HG02870 (cell line): ENCODE data around the gene CNTNAP2.
"Not testable (repeated sequence)": the region's sequence is repeated elsewhere in the genome, so short reads cannot be mapped to it uniquely, and the experiment has no call there.

ENCODE experiments used
- ATAC-seq: cut with Tn5 transposase; IDR thresholded peaks from one replicate; pipeline ENCODE4 v1.9.1; 2021; ENCODE audit warnings: mild to moderate bottlenecking, moderate library complexity; ENCODE audit not compliant: unreplicated experiment

Gene CNTNAP2

GRCh38 chr7:146146831-146147486, 30.4 kb downstream of the CNTNAP2 start:
- no peak for ATAC-seq

DNA sequence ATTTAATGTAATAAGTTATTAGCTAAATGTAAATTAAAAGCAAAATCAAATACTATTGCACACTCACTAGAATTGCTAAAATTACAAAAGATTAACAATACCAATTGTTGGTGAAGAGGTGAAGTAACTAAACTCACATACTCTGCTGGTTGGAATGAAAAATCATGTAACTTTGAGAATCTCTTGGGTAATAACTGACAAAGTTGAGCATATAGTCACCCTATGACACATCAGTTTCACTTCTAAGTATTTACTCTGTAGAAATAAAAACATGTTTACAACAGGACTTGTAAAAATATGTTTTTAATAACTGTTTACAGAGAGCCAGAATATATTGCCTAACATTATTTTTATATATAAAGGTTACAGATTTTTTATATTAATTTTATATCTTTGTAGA, 33.6 kb downstream of the CNTNAP2 start:
- ATAC-seq: no peak

GRCh38 chr7:146172112-146172511, 55.5 kb downstream of the CNTNAP2 start:
- ATAC-seq: no peak

- no peak for ATAC-seq
Measured at GRCh38 chr7:146175716-146176115, 59.1 kb downstream of the CNTNAP2 start.

DNA sequence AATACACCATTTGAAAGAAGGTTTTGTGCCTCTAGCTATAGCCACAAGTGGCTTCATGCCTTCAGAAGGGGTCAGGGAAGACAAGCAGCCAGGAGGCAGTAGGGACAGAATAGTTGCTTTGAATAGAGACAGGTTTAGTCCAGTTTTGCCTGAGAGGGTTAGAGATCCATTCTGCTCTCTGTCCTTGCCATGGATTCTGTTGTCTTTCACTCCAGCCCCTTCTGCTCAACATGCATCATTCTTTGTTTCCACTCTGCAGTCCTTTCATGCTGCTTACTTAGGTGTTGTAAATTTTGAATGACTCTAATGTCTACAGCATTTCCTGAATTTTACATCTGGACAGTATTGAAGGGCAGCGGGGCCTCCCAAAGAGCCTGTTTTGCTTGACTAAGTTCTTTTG, 60.3 kb downstream of the CNTNAP2 start:
- ATAC-seq: no peak

GRCh38 chr7:146177301-146177700, 60.7 kb downstream of the CNTNAP2 start:
- no peak for ATAC-seq

DNA sequence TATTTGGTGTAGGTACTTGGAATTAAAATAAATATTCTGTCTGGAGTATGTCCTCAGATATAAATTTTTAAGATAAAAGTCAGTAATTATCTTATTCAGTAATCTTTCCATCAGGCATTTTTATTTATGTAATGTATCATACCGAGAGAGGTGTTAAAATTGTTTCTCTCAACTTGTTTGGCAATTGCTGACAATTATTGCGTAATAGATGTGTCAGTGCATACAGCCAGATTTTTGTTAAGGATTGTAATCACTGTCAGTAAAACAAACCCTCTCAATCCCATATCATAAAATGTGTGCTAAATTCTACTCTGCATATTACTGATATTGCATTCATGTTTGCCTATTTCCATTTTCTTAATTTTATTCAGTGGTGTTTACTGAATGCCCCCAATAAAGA, 69.2 kb downstream of the CNTNAP2 start:
- no peak for ATAC-seq

DNA sequence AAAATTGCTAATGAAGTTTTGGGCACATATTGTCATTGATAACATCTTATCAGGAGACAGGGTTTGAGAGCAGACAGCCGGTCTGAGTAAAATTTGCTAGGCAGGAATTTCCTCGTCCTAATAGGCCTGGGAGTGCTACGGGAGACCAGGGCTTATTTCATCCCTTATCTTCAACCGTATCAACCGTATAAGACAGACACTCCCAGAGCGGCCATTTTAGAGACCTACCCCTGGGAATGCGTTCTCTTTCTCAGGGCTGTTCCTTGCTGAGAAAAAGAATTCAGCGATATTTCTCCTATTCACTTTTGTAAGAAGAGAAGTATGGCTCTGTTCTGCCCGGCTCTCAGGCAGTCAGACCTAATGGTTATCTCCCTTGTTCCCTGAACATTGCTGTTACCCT, 74.8 kb downstream of the CNTNAP2 start:
- not testable (repeated sequence) for ATAC-seq

- no peak for ATAC-seq
Measured at GRCh38 chr7:146201945-146202344, 85.3 kb downstream of the CNTNAP2 start.

GRCh38 chr7:146206270-146206669, 89.7 kb downstream of the CNTNAP2 start:
- no peak for ATAC-seq

- ATAC-seq: no peak
Measured at GRCh38 chr7:146208492-146208891, 91.9 kb downstream of the CNTNAP2 start.

DNA sequence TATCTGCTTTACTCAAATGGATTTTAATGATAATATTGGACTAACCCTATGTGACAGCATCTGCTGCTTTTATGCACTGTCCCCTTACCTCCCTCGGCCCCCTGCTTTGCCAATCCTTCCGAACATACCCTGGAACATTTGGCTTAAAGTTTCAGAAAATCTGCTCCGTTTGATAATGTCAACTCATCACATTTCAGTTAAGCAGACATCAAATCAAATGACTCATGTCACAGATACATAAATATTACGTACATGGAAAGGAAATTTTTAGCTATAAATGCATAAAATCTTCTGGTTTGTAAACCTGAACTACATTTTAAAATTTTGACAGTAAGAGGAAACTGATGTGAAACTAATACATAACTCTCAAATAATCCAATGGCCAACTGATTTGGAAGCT, 98.2 kb downstream of the CNTNAP2 start:
- ATAC-seq: no peak

- ATAC-seq: no peak
Measured at GRCh38 chr7:146216396-146217041, 99.9 kb downstream of the CNTNAP2 start.

DNA sequence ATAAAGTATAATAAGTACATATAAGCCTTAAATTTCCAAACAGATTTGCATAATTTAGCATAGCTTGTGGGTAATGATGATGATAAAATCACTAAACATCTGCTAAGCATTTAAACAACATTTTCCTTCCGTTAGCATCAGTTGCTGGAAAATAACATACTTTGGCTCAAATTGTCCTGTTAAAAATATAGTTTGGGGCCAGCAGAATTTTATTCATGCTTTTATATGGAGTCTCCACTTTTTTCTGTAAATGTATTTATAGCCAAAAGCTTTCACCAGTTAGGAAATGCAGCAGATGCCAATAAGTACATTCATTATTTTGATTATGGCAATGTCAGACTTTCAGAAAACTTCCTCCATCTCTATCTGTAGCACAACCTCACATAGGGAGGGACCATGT, 107.2 kb downstream of the CNTNAP2 start:
- no peak for ATAC-seq

- ATAC-seq: no peak
Measured at GRCh38 chr7:146232604-146233003, 116.0 kb downstream of the CNTNAP2 start.

DNA sequence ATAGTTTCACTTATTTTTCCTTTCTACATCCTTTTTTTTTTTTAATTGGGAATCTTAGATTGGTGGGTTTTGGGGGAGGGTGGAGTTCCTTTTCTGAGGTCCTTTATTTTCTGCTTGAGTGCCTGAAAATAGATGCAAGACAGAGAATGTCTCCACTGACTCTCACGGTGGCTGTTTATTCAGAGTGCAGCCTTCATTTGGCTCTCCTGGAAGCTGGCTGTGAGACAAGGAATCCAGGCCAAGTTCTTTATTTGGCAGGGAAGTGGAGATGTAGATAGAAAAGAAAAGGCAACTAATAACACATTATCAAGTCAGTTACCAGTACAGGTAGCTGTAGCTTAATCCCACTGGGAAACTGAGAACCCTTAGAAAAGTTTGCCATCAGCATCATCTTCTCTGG, 118.6 kb downstream of the CNTNAP2 start:
- no peak for ATAC-seq

DNA sequence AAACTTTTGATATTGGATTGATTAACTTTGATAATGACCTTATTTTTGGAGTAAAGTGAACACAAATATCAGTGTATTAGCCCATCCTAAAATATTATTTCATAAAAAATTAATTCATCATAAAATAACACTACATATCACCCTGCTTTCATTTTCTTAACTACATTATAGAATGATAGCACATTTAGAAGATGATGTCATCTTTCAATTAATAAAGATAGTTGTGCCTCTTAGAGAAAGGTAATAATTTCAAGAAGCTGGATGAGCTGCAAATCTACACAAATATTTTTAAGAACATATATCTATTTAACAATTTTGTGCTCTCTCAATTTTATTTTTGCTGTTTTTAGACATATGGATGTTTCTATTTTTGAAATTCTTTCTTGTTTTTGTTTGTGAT, 126.1 kb downstream of the CNTNAP2 start:
- ATAC-seq: no peak

DNA sequence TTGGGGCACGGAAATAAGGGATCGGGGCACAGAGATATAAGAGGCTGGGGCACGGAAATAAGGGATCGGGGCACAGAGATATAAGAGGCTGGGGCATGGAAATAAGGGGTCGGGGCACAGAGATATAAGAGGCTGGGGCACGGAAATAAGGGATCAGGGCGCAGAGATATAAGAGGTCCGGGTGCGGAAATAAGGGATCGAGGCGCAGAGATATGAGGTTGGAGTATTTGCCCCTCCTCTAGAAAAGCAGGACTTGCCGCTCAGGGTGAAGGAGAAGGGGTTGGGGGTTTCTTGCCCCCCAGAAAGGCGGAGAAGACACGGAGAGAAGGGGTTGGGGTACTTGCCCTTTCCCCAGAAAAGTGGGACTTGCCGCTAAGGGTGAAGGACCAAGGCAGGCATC, 131.4 kb downstream of the CNTNAP2 start:
- ATAC-seq: not testable (repeated sequence)

GRCh38 chr7:146248744-146249143, 132.1 kb downstream of the CNTNAP2 start:
- ATAC-seq: not testable (repeated sequence)

GRCh38 chr7:146249272-146249671, 132.7 kb downstream of the CNTNAP2 start:
- ATAC-seq: no peak

- ATAC-seq: no peak
Measured at GRCh38 chr7:146255609-146256008, 139.0 kb downstream of the CNTNAP2 start.

DNA sequence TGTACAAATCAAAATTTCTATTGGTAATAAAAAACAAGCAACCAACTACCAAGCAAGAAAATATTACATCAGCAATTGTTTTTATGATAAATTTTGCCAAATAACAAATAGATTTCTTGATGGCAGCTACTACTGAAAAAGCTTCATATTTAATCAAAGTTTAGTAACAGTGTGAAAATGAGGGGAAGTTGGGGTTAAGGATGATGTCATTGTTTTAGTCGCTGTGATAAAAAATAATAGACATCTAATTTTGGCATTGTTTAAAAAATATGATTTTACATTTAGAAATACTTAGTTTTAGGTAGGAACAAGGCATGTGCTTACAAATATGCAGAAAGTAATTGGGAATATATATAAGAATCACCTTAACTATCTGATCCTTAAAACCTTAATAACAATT, 145.9 kb downstream of the CNTNAP2 start:
- no peak for ATAC-seq

DNA sequence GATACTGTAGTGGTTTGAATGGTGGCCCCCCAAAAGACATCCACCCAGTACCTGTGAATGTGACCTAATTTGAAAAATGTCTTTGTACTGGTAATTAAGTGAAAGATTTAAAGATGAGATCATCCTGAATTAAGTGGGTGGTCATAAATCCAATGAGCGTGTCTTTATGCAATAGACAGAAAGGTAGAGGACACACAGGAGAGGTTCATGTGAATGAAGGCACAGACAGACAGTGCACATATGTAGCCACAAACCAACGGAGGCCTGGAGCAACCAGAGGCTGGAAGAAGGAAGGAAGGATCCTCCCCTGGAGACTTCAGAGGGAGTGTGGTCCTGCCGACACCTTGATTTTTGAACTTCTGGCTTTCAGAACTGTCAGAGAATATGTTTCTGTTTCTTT, 160.3 kb downstream of the CNTNAP2 start:
- no peak for ATAC-seq
